Endodermal cell (in vitro differentiated cells): ENCODE results near the gene CD209. TPM values are rescaled to one million over a fixed set of nuclear protein-coding genes. Genes with fewer than 3 reads are reported as not detected.

ENCODE experiments used
- DNase-seq: peaks from one replicate; pipeline ENCODE4 v3.0.0-alpha.2; 2017
- H3K27ac ChIP-seq: 2 replicates; pipeline ENCODE4 v1.5.1; 2013; ENCODE audit warnings: mild to moderate bottlenecking, low read depth, low read length, moderate library complexity
- H3K27me3 ChIP-seq: 2 replicates; pipeline ENCODE4 v1.6.1; 2013; ENCODE audit warnings: mild to moderate bottlenecking, low read length, moderate library complexity; ENCODE audit not compliant: insufficient read depth, control insufficient read depth, poor library complexity, severe bottlenecking
- H3K36me3 ChIP-seq: 2 replicates; pipeline ENCODE4 v1.7.0; 2013; ENCODE audit warnings: mild to moderate bottlenecking, low read length, moderate library complexity; ENCODE audit not compliant: control insufficient read depth, insufficient read depth
- H3K4me1 ChIP-seq: one replicate; pipeline ENCODE4 v1.7.0; 2013; ENCODE audit warnings: low read length; ENCODE audit not compliant: control insufficient read depth, insufficient read depth
- H3K4me3 ChIP-seq: 2 replicates; pipeline ENCODE4 v1.5.1; 2013; ENCODE audit warnings: mild to moderate bottlenecking, low read length, moderate library complexity
- H3K9ac ChIP-seq: 2 replicates; pipeline ENCODE4 v1.6.1; 2013; ENCODE audit warnings: mild to moderate bottlenecking, low read length, moderate library complexity; ENCODE audit not compliant: poor library complexity, severe bottlenecking; ENCODE audit errors: extremely low read depth
- H3K9me3 ChIP-seq: 2 replicates; pipeline ENCODE4 v1.6.1; 2013; ENCODE audit warnings: mild to moderate bottlenecking, low read length, moderate library complexity; ENCODE audit not compliant: control insufficient read depth
- H3K27ac Mint-ChIP-seq: 2 replicates; pipeline ENCODE4 v1.8.0; 2020; ENCODE audit warnings: mixed read lengths
- H3K27me3 Mint-ChIP-seq: 2 replicates; pipeline ENCODE4 v1.8.0; 2021; ENCODE audit warnings: mild to moderate bottlenecking, mixed read lengths; ENCODE audit not compliant: insufficient read depth
- H3K36me3 Mint-ChIP-seq: 2 replicates; pipeline ENCODE4 v1.8.0; 2020; ENCODE audit warnings: low read depth, mixed read lengths
- H3K4me1 Mint-ChIP-seq: 2 replicates; pipeline ENCODE4 v1.8.0; 2020; ENCODE audit warnings: mixed read lengths
- H3K4me3 Mint-ChIP-seq: 2 replicates; pipeline ENCODE4 v1.8.0; 2020; ENCODE audit warnings: mild to moderate bottlenecking, moderate library complexity, mixed read lengths
- H3K9me3 Mint-ChIP-seq: 2 replicates; pipeline ENCODE4 v1.8.0; 2020; ENCODE audit warnings: mild to moderate bottlenecking, mixed read lengths
- CTCF ChIP-seq: fragments of 200-600 bp; sonication (generic); conservative IDR thresholded peaks from 2 replicates; pipeline ENCODE4 v1.5.0; 2021; ENCODE audit warnings: antibody characterized with exemption, mild to moderate bottlenecking
- WGBS, 2 experiments: methylation state at CpG; one replicate each; pipeline versions ENCODE4 v1.1.5 to v1.1.7; 2013; ENCODE audit warnings: missing lambda C conversion rate in 2 of 2, mixed read lengths in 1 of 2; ENCODE audit not compliant: insufficient coverage in 1 of 2, insufficient read length in 1 of 2; 5-methylcytosine and 5-hydroxymethylcytosine counted together
- total RNA-seq, 2 donors: library from RNA; stranded (reverse); fragmentation: NEBNext Ultra II Directional in 1 of 2; extraction: Animal tissue kit (Norgen Biotek cat#: 25700) in 1 of 2; gene quantifications; 2 replicates in 1 of 2; 3 replicates in 1 of 2; pipeline ENCODE4 v1.2.1, GENCODE V29; 2021

Gene CD209
- total RNA-seq, 2 donors from 2014 or later, result not detected

- WGBS, 2 experiments, result 77 to 90% methylated on average over 10 to 14 of the region's 14 CpGs
- no peak overlapping the region for H3K4me3 Mint-ChIP-seq
- no peaks in the 10 kb centered on the region for H3K27me3 ChIP-seq
- H3K4me3 ChIP-seq, result no peak overlapping the region
- no peak overlapping the region for H3K27ac ChIP-seq
- H3K9me3 Mint-ChIP-seq, result no peaks in the 10 kb centered on the region
- peaks cover 18% of the 10 kb centered on the region for H3K27me3 Mint-ChIP-seq
- no peak overlapping the region for H3K9ac ChIP-seq
- no peaks in the 10 kb centered on the region for H3K36me3 Mint-ChIP-seq
- no peaks in the 10 kb centered on the region for H3K4me1 ChIP-seq
- TF ChIP-seq CTCF, result no peak
- H3K36me3 ChIP-seq, result no peaks in the 10 kb centered on the region
- DNase-seq, result no peak
- H3K9me3 ChIP-seq, result no peaks in the 10 kb centered on the region
- no peak overlapping the region for H3K27ac Mint-ChIP-seq
- H3K4me1 Mint-ChIP-seq, result no peaks in the 10 kb centered on the region
Measured at GRCh38 chr19:7706188-7706954, 41.0 kb downstream of the CD209 start.

GRCh38 chr19:7705387-7706187 lies 41.7 kb downstream of the CD209 start:
- no peak for TF ChIP-seq CTCF
- WGBS, 2 experiments, result 90 to 92% methylated on average over 18 to 24 of the region's 24 CpGs
- Mint-ChIP-seq H3K27me3 (peaks cover 16% of the 10 kb centered on the region), H3K36me3 (no peaks in the 10 kb centered on the region), H3K27ac (no peak overlapping the region), H3K4me3 (no peak overlapping the region), H3K4me1 (no peaks in the 10 kb centered on the region), H3K9me3 (no peaks in the 10 kb centered on the region)
- no peaks in the 10 kb centered on the region for H3K27me3 ChIP-seq
- no peak overlapping the region for H3K9ac ChIP-seq
- H3K9me3 ChIP-seq, result no peaks in the 10 kb centered on the region
- H3K27ac ChIP-seq, result no peak overlapping the region
- DNase-seq, result no peak
- no peak overlapping the region for H3K4me3 ChIP-seq
- H3K4me1 ChIP-seq, result no peaks in the 10 kb centered on the region
- H3K36me3 ChIP-seq, result no peaks in the 10 kb centered on the region

- Histone ChIP-seq H3K9me3 (no peaks in the 10 kb centered on the region), H3K4me1 (no peaks in the 10 kb centered on the region), H3K36me3 (no peaks in the 10 kb centered on the region), H3K27ac (no peak overlapping the region), H3K4me3 (no peak overlapping the region), H3K27me3 (no peaks in the 10 kb centered on the region), H3K9ac (no peak overlapping the region)
- TF ChIP-seq CTCF, result no peak
- H3K36me3 Mint-ChIP-seq, result no peaks in the 10 kb centered on the region
- H3K4me1 Mint-ChIP-seq, result no peaks in the 10 kb centered on the region
- 80 to 86% methylated on average over 4 to 6 of the region's 6 CpGs for WGBS, 2 experiments
- no peak overlapping the region for H3K4me3 Mint-ChIP-seq
- no peaks in the 10 kb centered on the region for H3K9me3 Mint-ChIP-seq
- H3K27ac Mint-ChIP-seq, result no peak overlapping the region
- H3K27me3 Mint-ChIP-seq, result peaks cover 13% of the 10 kb centered on the region
- no peak for DNase-seq
Measured at GRCh38 chr19:7704280-7705060, 42.9 kb downstream of the CD209 start.
